NCI-H2196 treated with DMSO at 0.1 percent for 48 hours (cell line): ENCODE results near the gene THRA.
A peak's percentile ranks its signal among the peaks of the same experiment; 100 is the strongest.

Experiments
- DNase-seq: peaks from one replicate; lab custom pipeline; 2025; ENCODE audit not compliant: unreplicated experiment; lab: John Stamatoyannopoulos, UW

Gene THRA

GRCh38 chr17:40026816-40027613 lies 35.8 kb upstream of the THRA start:
- DNase-seq, result peak; percentile 18

- DNase-seq, result no peak
Measured at GRCh38 chr17:40027614-40028012, 35.2 kb upstream of the THRA start.

GRCh38 chr17:40028595-40028994 lies 34.2 kb upstream of the THRA start:
- DNase-seq, result no peak

- no peak for DNase-seq
Measured at GRCh38 chr17:40031706-40032105, 31.1 kb upstream of the THRA start.

GRCh38 chr17:40032322-40033320 lies 30.1 kb upstream of the THRA start:
- no peak for DNase-seq

GRCh38 chr17:40033339-40033738 lies 29.4 kb upstream of the THRA start:
- no peak for DNase-seq

- no peak for DNase-seq
Measured at GRCh38 chr17:40034426-40035161, 28.2 kb upstream of the THRA start.

- DNase-seq, result no peak
Measured at GRCh38 chr17:40035162-40035559, 27.6 kb upstream of the THRA start.

- DNase-seq, result peak; percentile 11
Measured at GRCh38 chr17:40038882-40039513, 23.8 kb upstream of the THRA start.

- DNase-seq, result no peak
Measured at GRCh38 chr17:40041196-40041595, 21.6 kb upstream of the THRA start.

GRCh38 chr17:40056379-40057015 lies 6.3 kb upstream of the THRA start:
- DNase-seq, result no peak

- DNase-seq, result no peak
Measured at GRCh38 chr17:40058186-40058784, 4.5 kb upstream of the THRA start.

- DNase-seq, result no peak
Measured at GRCh38 chr17:40058865-40059264, 3.9 kb upstream of the THRA start.

- DNase-seq, result no peak
Measured at GRCh38 chr17:40059729-40060475, 2.9 kb upstream of the THRA start.

GRCh38 chr17:40060887-40061608 lies 1.7 kb upstream of the THRA start:
- DNase-seq, result no peak

- no peak for DNase-seq
Measured at GRCh38 chr17:40061609-40062038, 1.1 kb upstream of the THRA start.

- DNase-seq, result no peak
Measured at GRCh38 chr17:40063187-40063771, 514 bp downstream of the THRA start.

GRCh38 chr17:40063901-40064531 lies 1.3 kb downstream of the THRA start:
- no peak for DNase-seq
